ENCODE results near the gene NKX2-3. TPM values are rescaled to one million over a fixed set of nuclear protein-coding genes. Genes with fewer than 3 reads are reported as not detected.

NKX2-3 gene
- total RNA-seq, 1 experiment from 2014 or later, result not detected

DNA sequence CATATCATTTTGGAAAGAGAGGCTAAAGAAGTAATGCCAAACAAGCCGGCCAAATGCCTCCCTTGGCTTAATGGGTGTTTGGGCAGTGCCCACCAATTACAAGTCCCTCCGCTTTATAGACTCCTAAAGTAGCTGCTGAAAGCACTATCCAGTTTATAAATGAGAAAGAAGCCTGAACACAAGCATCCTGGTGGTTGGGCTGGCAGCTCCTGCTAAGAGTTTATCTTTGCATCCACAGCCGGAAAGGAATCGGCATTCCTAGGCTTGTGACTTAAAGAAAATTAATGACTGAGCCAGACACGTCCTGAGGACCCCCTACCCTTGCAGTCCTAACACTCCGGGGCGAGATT, 13.1 kb upstream of the NKX2-3 start:
- H3K27ac Mint-ChIP-seq (ENCODE audit: unreplicated experiment), result no peak overlapping the region
- peaks cover 82% of the 10 kb centered on the region for H3K27me3 Mint-ChIP-seq (ENCODE audit: unreplicated experiment)
- intact Hi-C loops (cut with micrococcal nuclease; ENCODE audit: unreplicated experiment), result no loop called here
- DNase-seq, result no peak
- TF ChIP-seq, protein P1, sequence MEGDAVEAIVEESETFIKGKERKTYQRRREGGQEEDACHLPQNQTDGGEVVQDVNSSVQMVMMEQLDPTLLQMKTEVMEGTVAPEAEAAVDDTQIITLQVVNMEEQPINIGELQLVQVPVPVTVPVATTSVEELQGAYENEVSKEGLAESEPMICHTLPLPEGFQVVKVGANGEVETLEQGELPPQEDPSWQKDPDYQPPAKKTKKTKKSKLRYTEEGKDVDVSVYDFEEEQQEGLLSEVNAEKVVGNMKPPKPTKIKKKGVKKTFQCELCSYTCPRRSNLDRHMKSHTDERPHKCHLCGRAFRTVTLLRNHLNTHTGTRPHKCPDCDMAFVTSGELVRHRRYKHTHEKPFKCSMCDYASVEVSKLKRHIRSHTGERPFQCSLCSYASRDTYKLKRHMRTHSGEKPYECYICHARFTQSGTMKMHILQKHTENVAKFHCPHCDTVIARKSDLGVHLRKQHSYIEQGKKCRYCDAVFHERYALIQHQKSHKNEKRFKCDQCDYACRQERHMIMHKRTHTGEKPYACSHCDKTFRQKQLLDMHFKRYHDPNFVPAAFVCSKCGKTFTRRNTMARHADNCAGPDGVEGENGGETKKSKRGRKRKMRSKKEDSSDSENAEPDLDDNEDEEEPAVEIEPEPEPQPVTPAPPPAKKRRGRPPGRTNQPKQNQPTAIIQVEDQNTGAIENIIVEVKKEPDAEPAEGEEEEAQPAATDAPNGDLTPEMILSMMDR (IDR thresholded peaks at IDR 0.05; ENCODE audit: unreplicated experiment), result no peak
- no TSS peak for BruUV-seq (replicated peaks)
- no peak overlapping the region for H3K4me3 Mint-ChIP-seq (ENCODE audit: low read depth, unreplicated experiment)
- no peaks in the 10 kb centered on the region for H3K4me1 Mint-ChIP-seq (ENCODE audit: low read depth, unreplicated experiment)
- H3K36me3 Mint-ChIP-seq (ENCODE audit: insufficient read depth, unreplicated experiment), result no peaks in the 10 kb centered on the region
- CTCF ChIA-PET, result no interaction called here
- H3K9me3 Mint-ChIP-seq (ENCODE audit: low read depth, unreplicated experiment), result no peaks in the 10 kb centered on the region

DNA sequence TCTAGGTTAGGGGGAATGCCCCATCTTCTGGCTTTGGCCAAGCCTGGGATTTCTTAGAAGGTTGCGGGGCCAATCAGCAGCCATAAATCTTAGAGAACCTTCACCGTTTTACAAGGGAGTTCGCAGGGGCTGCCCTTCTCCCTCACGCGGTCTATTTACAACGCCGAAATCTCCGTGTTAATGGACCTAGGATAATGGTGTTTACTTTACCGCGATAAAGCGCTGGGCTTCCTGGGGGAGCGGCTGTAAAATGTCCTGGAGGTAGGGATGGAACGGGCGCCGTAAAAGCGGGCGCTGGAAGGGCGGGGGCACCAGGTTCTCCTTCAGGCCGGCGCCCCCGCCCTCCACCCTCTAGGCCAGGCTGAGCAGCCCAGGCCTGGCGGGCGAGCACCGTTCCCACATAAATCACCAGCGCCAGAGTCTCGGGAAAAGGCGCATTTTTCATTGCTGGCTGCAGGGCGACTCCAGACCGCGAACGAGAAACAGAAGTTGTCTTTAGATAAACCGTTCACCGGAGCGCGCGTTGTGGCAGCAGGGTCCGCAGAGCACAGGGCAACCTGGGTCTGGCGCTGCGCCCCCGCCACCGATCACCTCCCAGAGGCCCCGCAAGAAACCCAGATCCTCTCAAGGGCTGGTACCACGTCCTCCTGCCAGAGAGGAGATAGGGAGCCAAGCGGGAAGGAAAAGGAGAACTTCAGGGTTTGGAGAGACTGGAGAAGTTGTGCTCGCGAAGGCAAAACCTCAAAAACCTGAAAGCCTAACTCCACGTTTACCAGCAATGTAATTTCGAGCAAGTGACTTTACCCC, 12.5 kb upstream of the NKX2-3 start:
- Mint-ChIP-seq H3K4me3 (ENCODE audit: low read depth, unreplicated experiment) (no peak overlapping the region), H3K27ac (ENCODE audit: unreplicated experiment) (no peak overlapping the region)
- CTCF ChIA-PET, result interaction anchor here (0.5 kb wide), 1 partner anchor 39 kb away, joined by 5 read pairs; no protein-coding TSS in a partner anchor

DNA sequence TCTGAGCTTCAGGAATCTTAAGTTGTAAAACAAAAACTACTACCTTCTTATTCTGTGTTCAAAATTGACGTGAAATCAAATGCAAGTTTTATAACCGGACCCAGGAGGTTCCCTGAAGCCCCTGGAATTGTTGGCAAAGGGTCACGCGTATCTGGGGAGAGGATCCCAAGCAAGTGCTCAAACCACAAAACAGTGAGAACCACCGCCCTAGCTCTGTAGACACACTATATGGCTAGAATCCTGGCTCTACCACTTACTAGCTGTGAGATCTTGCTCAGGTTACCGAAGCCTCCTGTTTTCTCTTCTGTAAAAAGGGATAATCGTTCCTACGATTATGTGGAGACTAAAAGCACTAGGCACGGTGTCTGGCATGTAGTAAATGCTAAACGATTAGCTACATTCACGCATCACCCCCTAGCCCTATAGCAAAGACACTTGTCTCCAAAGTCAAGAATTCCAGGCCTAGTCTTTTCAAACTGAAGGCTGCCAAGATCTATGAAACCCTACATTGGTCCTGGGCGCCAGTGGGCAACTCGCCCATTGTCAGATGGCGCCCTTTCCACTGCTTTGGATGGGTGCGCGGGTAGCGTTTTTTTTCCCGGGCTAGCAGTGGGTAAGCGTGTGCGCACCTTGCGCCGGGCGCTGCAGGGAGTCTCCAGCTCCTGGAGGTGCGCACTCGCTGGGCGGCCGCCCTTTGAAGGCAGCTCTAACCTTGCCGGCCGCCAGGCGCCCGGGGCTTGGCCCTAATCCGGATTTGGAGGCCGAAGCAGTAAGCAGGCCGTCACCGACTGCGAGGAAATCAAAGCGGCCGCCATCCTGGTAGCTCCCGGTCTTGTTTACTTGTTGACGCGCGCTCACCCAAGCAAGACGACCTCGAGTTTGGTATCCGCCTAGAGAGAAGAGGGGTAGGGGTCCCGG, 11.6 kb upstream of the NKX2-3 start:
- no peak for DNase-seq
- CTCF ChIA-PET, result interaction anchor here (0.5 kb wide), 1 partner anchor 38 kb away, joined by 5 read pairs; no protein-coding TSS in a partner anchor
- Mint-ChIP-seq H3K4me3 (ENCODE audit: low read depth, unreplicated experiment) (no peak overlapping the region), H3K4me1 (ENCODE audit: low read depth, unreplicated experiment) (no peaks in the 10 kb centered on the region), H3K9me3 (ENCODE audit: low read depth, unreplicated experiment) (no peaks in the 10 kb centered on the region), H3K27ac (ENCODE audit: unreplicated experiment) (no peak overlapping the region), H3K36me3 (ENCODE audit: insufficient read depth, unreplicated experiment) (no peaks in the 10 kb centered on the region), H3K27me3 (ENCODE audit: unreplicated experiment) (peaks cover 79% of the 10 kb centered on the region)
- BruUV-seq (replicated peaks), result no TSS peak
- intact Hi-C loops (cut with micrococcal nuclease; ENCODE audit: unreplicated experiment), result no loop called here
- TF ChIP-seq, protein P1 (IDR thresholded peaks at IDR 0.05; ENCODE audit: unreplicated experiment), result no peak

More for the DNA sequence above, 12.5 kb upstream of the NKX2-3 start:
- peaks cover 82% of the 10 kb centered on the region for H3K27me3 Mint-ChIP-seq (ENCODE audit: unreplicated experiment)
- no peaks in the 10 kb centered on the region for H3K9me3 Mint-ChIP-seq (ENCODE audit: low read depth, unreplicated experiment)
- no peaks in the 10 kb centered on the region for H3K36me3 Mint-ChIP-seq (ENCODE audit: insufficient read depth, unreplicated experiment)
- TF ChIP-seq, protein P1 (IDR thresholded peaks at IDR 0.05; ENCODE audit: unreplicated experiment), result no peak
- DNase-seq, result no peak
- BruUV-seq (replicated peaks), result no TSS peak
- H3K4me1 Mint-ChIP-seq (ENCODE audit: low read depth, unreplicated experiment), result no peaks in the 10 kb centered on the region
- intact Hi-C loops (cut with micrococcal nuclease; ENCODE audit: unreplicated experiment), result no loop called here

DNA sequence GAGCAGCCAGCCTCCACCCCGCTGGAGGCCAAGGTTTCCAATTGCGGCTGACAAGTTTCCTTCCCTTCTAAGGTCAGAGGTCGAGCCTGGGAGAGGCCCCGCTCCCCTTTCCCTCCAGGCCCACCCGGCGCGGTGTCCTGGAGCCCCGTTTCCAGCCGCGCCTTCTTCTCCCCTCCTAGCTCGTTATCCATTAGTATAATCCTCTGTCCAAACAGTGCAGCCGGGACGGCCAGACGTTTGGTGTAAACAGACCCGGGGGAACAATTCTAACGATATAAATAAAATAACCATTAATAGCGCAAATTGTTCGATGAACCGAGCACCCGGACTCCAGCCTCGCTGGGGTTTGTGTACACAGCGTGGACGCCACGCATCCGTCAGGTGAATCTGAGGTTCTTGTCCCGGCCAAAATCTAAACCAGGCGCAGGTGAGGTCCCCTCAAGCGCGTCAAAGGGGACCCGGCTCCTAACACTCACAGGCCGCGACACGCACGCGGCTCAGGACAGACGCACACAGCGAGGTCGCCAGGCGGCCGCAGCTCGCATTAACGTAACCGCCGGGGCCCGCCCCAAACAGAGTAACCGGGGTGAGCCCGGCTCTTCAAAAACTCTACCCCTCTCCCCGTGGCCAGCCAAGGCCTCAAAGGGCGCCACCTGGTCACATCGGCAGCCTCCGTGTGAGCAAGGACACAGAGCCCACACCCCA, 10.8 kb upstream of the NKX2-3 start:
- Mint-ChIP-seq H3K4me3 (ENCODE audit: low read depth, unreplicated experiment) (no peak overlapping the region), H3K27ac (ENCODE audit: unreplicated experiment) (no peak overlapping the region)

More for the DNA sequence above, 10.8 kb upstream of the NKX2-3 start:
- intact Hi-C loops (cut with micrococcal nuclease; ENCODE audit: unreplicated experiment), result no loop called here
- Mint-ChIP-seq H3K27me3 (ENCODE audit: unreplicated experiment) (peaks cover 79% of the 10 kb centered on the region), H3K4me1 (ENCODE audit: low read depth, unreplicated experiment) (no peaks in the 10 kb centered on the region), H3K9me3 (ENCODE audit: low read depth, unreplicated experiment) (no peaks in the 10 kb centered on the region), H3K36me3 (ENCODE audit: insufficient read depth, unreplicated experiment) (no peaks in the 10 kb centered on the region)
- no TSS peak for BruUV-seq (replicated peaks)
- CTCF ChIA-PET, result no interaction called here
- DNase-seq, result no peak
- TF ChIP-seq, protein P1 (IDR thresholded peaks at IDR 0.05; ENCODE audit: unreplicated experiment), result no peak
